NCI-H146 treated with DMSO at 0.1 percent for 48 hours (cell line): ENCODE results near the gene C10orf90.
"Not testable (repeated sequence)": the region's sequence is repeated elsewhere in the genome, so short reads cannot be mapped to it uniquely, and the experiment has no call there.

Experiments used
- DNase-seq: peaks from one replicate; lab custom pipeline; 2025; ENCODE audit not compliant: unreplicated experiment; lab: John Stamatoyannopoulos, UW

The C10orf90 gene

GRCh38 chr10:126551202-126551601 is 119.3 kb downstream of the C10orf90 start:
- no peak for DNase-seq

- DNase-seq: not testable (repeated sequence)
Observed at GRCh38 chr10:126550586-126550985, 119.9 kb downstream of the C10orf90 start.

GRCh38 chr10:126549344-126549743 is 121.1 kb downstream of the C10orf90 start:
- no peak for DNase-seq

GRCh38 chr10:126544565-126544964 is 125.9 kb downstream of the C10orf90 start:
- no peak for DNase-seq

- no peak for DNase-seq
Observed at GRCh38 chr10:126538439-126539135, 131.9 kb downstream of the C10orf90 start.

- DNase-seq: peak; percentile 87
Observed at GRCh38 chr10:126536656-126537055, 133.8 kb downstream of the C10orf90 start.

- no peak for DNase-seq
Observed at GRCh38 chr10:126536148-126536547, 134.3 kb downstream of the C10orf90 start.

- DNase-seq: no peak
Observed at GRCh38 chr10:126533644-126534043, 136.8 kb downstream of the C10orf90 start.

GRCh38 chr10:126528315-126528835 is 142.1 kb downstream of the C10orf90 start:
- no peak for DNase-seq

GRCh38 chr10:126527645-126528314 is 142.7 kb downstream of the C10orf90 start:
- no peak for DNase-seq

GRCh38 chr10:126525326-126525725 is 145.2 kb downstream of the C10orf90 start:
- DNase-seq: peak; percentile 60

GRCh38 chr10:126524526-126524925 is 146.0 kb downstream of the C10orf90 start:
- DNase-seq: no peak

GRCh38 chr10:126523071-126523470 is 147.4 kb downstream of the C10orf90 start:
- DNase-seq: no peak

GRCh38 chr10:126521399-126521798 is 149.1 kb downstream of the C10orf90 start:
- DNase-seq: no peak

GRCh38 chr10:126520751-126521317 is 149.7 kb downstream of the C10orf90 start:
- DNase-seq: no peak

GRCh38 chr10:126519992-126520391 is 150.5 kb downstream of the C10orf90 start:
- DNase-seq: no peak

GRCh38 chr10:126519185-126519584 is 151.3 kb downstream of the C10orf90 start:
- no peak for DNase-seq

GRCh38 chr10:126518218-126519080 is 152.0 kb downstream of the C10orf90 start:
- DNase-seq: no peak

GRCh38 chr10:126516515-126516914 is 154.0 kb downstream of the C10orf90 start:
- DNase-seq: no peak

- DNase-seq: no peak
Observed at GRCh38 chr10:126511917-126512479, 158.5 kb downstream of the C10orf90 start.

- no peak for DNase-seq
Observed at GRCh38 chr10:126509182-126509581, 161.3 kb downstream of the C10orf90 start.
